NB4 (cell line): ENCODE measurements around the gene FBXO21.

Experiments used
- CTCF ChIP-seq: IDR thresholded peaks from one replicate; pipeline ENCODE4 v1.5.1; 2012; ENCODE audit warnings: low read depth, low read length
- MYC ChIP-seq: IDR thresholded peaks from 2 replicates; pipeline ENCODE4 v1.6.1; 2011; ENCODE audit warnings: low read depth, low read length
- POLR2A ChIP-seq: IDR thresholded peaks from 2 replicates; pipeline ENCODE4 v1.6.1; 2011; ENCODE audit warnings: mild to moderate bottlenecking; ENCODE audit not compliant: insufficient read length; ENCODE audit errors: extremely low read depth

- no peak for TF ChIP-seq CTCF
- TF ChIP-seq POLR2A: no peak
- no peak for TF ChIP-seq MYC
Measured at GRCh38 chr12:117147639-117148038, 42.6 kb downstream of the FBXO21 start.
